Keratinocyte (primary cell): ENCODE measurements around the gene SLC7A11.

ENCODE experiments used
- EZH2 ChIP-seq: IDR thresholded peaks from one replicate; pipeline ENCODE4 v1.6.1; 2012; ENCODE audit warnings: inconsistent platforms, mild to moderate bottlenecking, low read length, moderate library complexity
- TF ChIP-seq, protein P1 (sequence below), 3 experiments: IDR thresholded peaks in 1 of 3; conservative IDR thresholded peaks in 1 of 3; optimal IDR thresholded peaks in 1 of 3; 2 replicates in 2 of 3; 3 replicates in 1 of 3; pipeline versions ENCODE3 to v1.5.1; 2011; ENCODE audit warnings: low read length in 3 of 3, mild to moderate bottlenecking in 3 of 3, moderate library complexity in 2 of 3, control low read depth in 1 of 3, inconsistent platforms in 1 of 3; ENCODE audit not compliant: insufficient read depth in 2 of 3; ENCODE audit errors: extremely low read depth in 1 of 3

DNA sequence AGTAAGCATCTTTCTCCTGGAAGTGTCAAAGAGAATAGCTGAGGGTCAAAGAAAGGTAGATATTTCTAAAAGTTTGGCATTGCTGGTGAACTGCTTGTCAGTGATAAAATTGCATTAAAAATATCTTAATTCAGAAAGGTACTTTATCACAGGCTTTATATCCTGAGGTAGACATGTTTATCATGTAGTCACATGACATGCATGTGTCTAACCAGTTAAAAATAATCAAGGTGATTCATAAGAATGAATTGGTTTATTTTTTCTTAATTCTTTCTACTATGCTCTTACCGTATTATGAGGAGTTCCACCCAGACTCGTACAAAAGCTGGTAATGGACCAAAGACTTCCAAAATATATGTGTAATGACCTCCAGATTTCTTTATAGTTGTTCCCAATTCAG, 6.1 kb downstream of the SLC7A11 start:
- TF ChIP-seq, protein P1, sequence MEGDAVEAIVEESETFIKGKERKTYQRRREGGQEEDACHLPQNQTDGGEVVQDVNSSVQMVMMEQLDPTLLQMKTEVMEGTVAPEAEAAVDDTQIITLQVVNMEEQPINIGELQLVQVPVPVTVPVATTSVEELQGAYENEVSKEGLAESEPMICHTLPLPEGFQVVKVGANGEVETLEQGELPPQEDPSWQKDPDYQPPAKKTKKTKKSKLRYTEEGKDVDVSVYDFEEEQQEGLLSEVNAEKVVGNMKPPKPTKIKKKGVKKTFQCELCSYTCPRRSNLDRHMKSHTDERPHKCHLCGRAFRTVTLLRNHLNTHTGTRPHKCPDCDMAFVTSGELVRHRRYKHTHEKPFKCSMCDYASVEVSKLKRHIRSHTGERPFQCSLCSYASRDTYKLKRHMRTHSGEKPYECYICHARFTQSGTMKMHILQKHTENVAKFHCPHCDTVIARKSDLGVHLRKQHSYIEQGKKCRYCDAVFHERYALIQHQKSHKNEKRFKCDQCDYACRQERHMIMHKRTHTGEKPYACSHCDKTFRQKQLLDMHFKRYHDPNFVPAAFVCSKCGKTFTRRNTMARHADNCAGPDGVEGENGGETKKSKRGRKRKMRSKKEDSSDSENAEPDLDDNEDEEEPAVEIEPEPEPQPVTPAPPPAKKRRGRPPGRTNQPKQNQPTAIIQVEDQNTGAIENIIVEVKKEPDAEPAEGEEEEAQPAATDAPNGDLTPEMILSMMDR (optimal IDR thresholded peaks at IDR 0.05 in 1 of 3, IDR thresholded peaks at IDR 0.05 in 1 of 3, conservative IDR thresholded peaks at IDR 0.05 in 1 of 3; ENCODE audit: extremely low read depth in 1 of 3, insufficient read depth in 2 of 3, low read length in 3 of 3): no peak
- TF ChIP-seq EZH2: no peak
